HG03442 (cell line): ENCODE measurements around the gene FAH.
"Not testable (repeated sequence)": the region's sequence is repeated elsewhere in the genome, so short reads cannot be mapped to it uniquely, and the experiment has no call there.

ENCODE experiments used
- ATAC-seq: cut with Tn5 transposase; IDR thresholded peaks from one replicate; pipeline ENCODE4 v1.9.1; 2021; ENCODE audit warnings: mild to moderate bottlenecking, moderate library complexity; ENCODE audit not compliant: unreplicated experiment

FAH gene

GRCh38 chr15:80152896-80153876, at the start of gene FAH:
FAH (plus strand) TSS chr15:80152999; CDS start chr15:80153055, 56 bp downstream.
- ATAC-seq: peak; percentile 58

- ATAC-seq: no peak
These were observed 47.6 kb upstream of the FAH start for GRCh38 chr15:80105193-80105592.

GRCh38 chr15:80105595-80105994, 47.2 kb upstream of the FAH start:
- no peak for ATAC-seq

- ATAC-seq: no peak
These were observed 46.7 kb upstream of the FAH start for GRCh38 chr15:80106051-80106450.

GRCh38 chr15:80107204-80107603, 45.6 kb upstream of the FAH start:
- ATAC-seq: no peak

GRCh38 chr15:80107774-80108173, 45.0 kb upstream of the FAH start:
- no peak for ATAC-seq

GRCh38 chr15:80109388-80109787, 43.4 kb upstream of the FAH start:
- ATAC-seq: no peak

- ATAC-seq: no peak
These were observed 41.9 kb upstream of the FAH start for GRCh38 chr15:80110920-80111319.

GRCh38 chr15:80114114-80114513, 38.7 kb upstream of the FAH start:
- ATAC-seq: no peak

- no peak for ATAC-seq
These were observed 37.8 kb upstream of the FAH start for GRCh38 chr15:80115021-80115420.

- no peak for ATAC-seq
These were observed 33.8 kb upstream of the FAH start for GRCh38 chr15:80118956-80119355.

- no peak for ATAC-seq
These were observed 32.2 kb upstream of the FAH start for GRCh38 chr15:80120636-80121035.

GRCh38 chr15:80121546-80121945, 31.3 kb upstream of the FAH start:
- ATAC-seq: no peak

GRCh38 chr15:80123034-80123433, 29.8 kb upstream of the FAH start:
- ATAC-seq: no peak

- not testable (repeated sequence) for ATAC-seq
These were observed 25.5 kb upstream of the FAH start for GRCh38 chr15:80127253-80127652.

GRCh38 chr15:80127911-80128310, 24.9 kb upstream of the FAH start:
- ATAC-seq: no peak

GRCh38 chr15:80132382-80132781, 20.4 kb upstream of the FAH start:
- ATAC-seq: no peak

- no peak for ATAC-seq
These were observed 15.9 kb upstream of the FAH start for GRCh38 chr15:80136854-80137253.

GRCh38 chr15:80138961-80139360, 13.8 kb upstream of the FAH start:
- no peak for ATAC-seq

- ATAC-seq: no peak
These were observed 11.9 kb upstream of the FAH start for GRCh38 chr15:80140909-80141308.

- no peak for ATAC-seq
These were observed 10.7 kb upstream of the FAH start for GRCh38 chr15:80141916-80142598.

- ATAC-seq: no peak
These were observed 10.2 kb upstream of the FAH start for GRCh38 chr15:80142646-80143045.
